ENCODE results near the gene UNKL.

UNKL gene, protein sequence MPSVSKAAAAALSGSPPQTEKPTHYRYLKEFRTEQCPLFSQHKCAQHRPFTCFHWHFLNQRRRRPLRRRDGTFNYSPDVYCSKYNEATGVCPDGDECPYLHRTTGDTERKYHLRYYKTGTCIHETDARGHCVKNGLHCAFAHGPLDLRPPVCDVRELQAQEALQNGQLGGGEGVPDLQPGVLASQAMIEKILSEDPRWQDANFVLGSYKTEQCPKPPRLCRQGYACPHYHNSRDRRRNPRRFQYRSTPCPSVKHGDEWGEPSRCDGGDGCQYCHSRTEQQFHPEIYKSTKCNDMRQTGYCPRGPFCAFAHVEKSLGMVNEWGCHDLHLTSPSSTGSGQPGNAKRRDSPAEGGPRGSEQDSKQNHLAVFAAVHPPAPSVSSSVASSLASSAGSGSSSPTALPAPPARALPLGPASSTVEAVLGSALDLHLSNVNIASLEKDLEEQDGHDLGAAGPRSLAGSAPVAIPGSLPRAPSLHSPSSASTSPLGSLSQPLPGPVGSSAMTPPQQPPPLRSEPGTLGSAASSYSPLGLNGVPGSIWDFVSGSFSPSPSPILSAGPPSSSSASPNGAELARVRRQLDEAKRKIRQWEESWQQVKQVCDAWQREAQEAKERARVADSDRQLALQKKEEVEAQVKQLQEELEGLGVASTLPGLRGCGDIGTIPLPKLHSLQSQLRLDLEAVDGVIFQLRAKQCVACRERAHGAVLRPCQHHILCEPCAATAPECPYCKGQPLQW

GRCh38 chr16:1414532-1415260, at the start of gene UNKL:
UNKL (minus strand) TSS chr16:1414704; CDS start chr16:1414691, 13 bp downstream.
- no peak for DNase-seq

DNA sequence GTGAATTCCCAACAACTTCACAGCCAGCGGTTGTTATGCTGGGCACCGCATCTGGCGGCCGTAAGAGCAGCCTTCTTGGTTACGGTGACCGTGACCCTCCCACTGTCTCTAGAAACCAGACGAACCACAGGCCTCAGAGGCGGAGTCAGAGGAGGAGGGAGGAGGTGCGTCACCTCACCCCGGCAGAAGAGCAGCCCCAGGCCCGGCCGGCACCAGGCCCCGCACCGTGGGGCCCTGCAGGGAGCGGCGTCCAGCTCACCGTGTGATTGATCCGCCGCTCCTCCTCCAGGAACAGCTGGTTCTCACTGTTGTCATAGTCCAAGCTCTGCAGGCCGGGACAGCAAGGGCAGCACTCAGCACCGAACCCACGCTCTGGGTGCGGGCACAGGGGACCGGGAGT, 46.6 kb upstream of the UNKL start:
- DNase-seq, result no peak

GRCh38 chr16:1460602-1461138, 46.2 kb upstream of the UNKL start:
- no peak for DNase-seq

DNA sequence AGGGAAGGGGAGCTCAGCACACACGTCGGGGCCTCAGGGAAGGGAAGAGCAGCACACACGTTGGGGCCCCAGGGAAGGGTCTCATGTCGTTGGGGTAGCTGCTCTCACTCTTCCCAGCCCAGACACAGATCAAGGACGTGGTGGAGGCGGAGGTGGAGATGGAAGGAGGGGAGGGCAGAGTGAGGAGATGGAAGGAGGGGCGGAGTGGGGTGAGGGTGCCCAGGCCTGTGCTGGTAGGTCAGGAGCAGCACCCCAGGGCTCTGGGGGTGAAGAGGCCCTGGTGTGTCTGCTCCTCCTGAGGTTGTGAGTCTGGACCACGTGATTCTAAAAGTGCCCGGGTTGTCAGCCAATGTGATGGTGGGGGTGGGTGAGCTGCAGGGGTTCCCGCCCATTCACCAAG, 45.5 kb upstream of the UNKL start:
- no peak for DNase-seq

DNA sequence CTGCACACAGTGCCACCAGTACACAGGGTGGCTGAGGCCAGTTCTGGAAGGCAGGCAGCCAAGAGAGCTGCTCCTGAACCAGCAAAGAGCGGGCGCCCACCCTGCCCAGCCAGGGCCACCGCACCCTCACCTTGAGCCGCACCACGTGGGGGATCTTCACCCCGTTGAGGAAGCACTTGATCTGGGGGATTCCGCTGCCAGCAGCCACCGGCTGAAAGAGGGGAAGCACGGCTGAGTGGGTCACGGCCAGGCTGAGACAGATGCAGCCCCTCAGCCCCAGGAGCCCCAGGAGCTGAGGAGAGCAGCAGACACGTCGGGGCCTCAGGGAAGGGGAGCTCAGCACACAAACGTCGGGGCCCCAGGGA, 44.5 kb upstream of the UNKL start:
- DNase-seq, result no peak

DNA sequence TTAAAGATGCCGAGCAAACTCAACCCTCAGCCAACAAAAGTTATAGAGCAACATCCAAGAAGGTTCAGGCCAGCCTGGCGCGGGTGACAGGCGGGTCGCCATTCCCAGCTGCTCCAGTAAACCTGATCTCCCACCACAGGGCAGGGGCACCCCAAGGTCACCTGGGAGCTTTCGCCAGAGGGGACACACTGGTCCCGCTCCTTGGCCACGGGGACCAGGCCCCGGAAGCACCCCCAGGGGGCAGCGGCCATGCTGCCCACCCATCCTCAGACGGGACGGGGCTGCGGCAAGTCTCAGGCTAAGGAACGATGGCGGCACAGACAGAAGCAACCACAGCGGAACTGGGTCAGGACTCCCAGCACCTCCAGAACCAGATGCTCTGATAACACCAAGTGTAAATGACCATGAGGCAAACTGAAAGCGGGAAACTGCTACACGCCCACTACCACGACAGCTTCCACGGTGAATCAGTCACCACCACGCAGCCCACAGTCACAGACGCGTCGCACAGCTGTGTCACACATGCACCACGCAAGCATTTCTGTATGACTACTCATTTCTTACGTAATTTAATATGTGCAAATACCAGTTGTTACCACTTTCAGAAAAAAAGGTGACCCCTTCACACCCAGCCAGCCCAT, 44.0 kb upstream of the UNKL start:
- no peak for DNase-seq

DNA sequence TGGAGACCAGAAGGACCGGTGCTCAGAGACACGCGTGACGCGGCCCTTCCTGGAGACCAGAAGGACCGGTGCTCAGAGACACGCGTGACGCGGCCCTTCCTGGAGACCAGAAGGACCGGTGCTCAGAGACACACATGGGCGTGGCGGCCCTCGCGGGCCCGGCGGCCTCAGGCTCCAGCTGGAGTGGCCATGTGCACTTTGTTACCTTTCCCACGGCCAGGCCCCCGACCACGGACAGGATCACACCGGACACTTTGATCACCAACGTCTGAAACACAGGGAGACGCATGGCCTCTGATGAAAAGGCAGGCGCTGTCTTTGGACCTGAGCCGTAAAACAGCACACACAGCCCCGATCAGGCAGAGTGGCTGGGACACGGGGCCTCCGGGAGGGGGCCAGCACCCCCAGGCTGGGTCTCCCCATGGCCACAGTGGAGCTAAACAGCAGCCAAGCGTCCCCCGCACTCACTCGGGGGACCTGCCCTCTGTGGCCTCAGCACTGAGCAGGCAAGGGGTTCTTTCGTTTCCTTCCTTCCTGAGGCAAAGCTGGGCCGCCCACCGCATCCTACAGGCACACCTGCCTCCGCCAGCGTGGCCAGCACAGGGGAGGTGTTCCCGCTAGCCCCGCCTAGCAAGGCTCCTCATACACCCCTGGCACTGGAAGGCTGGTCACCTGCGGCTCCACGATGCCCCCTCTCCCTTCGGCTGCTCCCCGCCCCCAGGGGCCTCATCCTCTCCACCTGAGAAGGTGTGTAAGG, 43.2 kb upstream of the UNKL start:
- DNase-seq, result no peak

DNA sequence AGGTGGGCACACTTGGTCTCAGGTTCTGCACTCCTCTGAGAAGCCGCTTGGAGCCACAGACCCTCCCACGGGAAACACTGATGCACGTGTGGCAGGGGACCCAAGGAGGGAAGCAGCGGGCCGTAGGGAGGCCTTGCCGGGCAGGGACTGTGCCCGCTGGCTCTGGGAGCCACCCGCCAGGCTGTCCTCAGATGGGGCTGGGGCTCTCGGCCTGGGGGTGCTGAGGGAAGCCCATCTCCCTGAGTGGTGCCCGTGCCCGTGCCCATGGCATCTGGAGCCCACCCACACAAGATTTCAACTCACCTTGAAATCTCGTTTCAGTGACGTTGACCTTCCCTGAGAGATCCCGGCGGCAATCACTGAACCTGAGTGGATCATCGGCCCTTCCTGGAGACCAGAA, 42.4 kb upstream of the UNKL start:
- DNase-seq, result no peak

GRCh38 chr16:1455190-1456171, 41.0 kb upstream of the UNKL start:
- no peak for DNase-seq

GRCh38 chr16:1454561-1454960, 40.1 kb upstream of the UNKL start:
- DNase-seq, result no peak

DNA sequence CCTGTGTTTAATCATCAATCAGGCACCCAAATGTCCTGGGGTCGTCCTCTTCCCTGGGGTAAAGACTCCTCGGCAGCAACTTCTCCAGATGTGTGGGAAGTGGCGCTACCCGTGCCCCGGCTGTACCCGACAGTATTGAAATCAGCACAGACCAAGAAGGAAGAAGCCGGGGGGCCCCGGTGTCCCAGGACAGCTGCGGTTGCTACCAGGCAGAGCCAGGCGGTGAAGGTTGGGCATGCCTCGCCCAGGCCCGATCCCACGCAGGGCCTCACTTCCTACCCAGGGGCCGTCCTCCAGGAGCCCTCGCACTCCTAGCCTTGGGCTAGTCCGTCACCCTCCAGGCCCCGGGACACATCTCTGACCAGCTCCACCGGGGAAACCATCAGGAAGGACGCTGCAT, 38.8 kb upstream of the UNKL start:
- no peak for DNase-seq

DNA sequence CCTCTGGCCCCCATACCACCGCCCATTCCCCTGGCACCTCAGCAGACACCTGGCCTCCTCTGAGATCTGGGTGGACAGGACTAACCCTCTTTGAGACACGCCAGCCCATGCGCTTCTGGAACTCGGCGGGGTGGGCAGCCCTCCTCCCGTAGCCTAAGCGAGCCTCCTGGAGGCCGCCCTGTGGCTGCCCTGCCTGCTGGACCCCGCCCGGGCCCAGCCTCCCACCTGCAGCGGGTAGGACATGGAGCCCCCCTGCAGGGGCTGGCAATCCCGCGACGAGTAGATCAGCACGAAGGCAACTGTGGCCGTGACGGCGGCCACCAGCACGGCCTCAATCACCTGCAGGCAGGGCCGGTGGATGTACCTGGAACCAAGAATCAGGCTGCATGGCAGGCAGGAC, 38.0 kb upstream of the UNKL start:
- DNase-seq, result no peak

GRCh38 chr16:1451702-1452392, 37.3 kb upstream of the UNKL start:
- no peak for DNase-seq

DNA sequence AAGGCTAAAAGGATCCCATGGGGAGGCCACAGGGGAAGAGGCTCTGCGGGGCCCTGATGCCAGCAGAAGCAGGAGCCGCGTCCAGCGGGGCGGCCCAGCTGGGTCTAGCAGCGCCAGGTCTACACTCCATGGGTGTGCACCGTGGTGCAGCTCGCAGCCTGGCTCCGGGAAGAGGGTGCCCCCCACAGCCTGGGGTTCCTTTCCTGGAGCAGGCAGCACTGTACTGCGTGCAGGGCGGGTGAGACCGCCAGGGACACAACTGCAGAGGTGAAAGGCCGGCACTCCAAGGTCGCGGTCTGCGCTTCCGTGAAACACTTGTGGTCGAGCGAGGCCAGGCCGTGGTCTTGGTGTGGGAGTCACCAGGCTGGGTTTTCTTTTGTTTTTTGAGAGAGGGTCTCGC, 36.3 kb upstream of the UNKL start:
- no peak for DNase-seq

GRCh38 chr16:1450218-1450617, 35.7 kb upstream of the UNKL start:
- DNase-seq, result no peak

DNA sequence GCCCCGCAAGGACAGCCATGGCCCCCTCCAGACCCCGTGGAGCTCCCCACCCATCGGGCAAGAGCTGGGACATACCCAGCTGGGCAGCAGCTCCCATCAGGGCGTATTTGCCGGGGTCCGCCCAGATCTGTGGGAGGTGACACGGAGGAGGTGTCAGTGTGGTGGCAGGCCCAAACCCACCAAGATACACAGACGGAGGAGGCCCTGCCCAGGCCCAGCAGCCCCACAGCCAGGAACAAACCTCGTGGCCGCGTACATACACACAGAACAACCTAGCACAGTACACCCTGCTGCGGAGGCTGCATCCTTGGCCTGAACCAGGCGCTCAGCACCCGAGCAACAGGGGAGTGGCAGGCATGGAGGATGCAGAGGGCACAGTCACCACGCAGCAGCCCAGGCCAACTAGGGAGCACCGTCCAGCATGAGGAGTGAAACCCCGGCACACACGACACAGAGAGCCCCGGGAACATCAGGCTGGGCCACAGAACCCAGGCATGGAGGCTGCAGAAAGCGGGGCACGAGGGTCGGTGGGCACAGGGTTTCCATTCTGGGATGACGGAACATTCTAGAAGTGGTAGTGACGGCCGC, 34.8 kb upstream of the UNKL start:
- no peak for DNase-seq

GRCh38 chr16:1448536-1449116, 34.1 kb upstream of the UNKL start:
- no peak for DNase-seq

DNA sequence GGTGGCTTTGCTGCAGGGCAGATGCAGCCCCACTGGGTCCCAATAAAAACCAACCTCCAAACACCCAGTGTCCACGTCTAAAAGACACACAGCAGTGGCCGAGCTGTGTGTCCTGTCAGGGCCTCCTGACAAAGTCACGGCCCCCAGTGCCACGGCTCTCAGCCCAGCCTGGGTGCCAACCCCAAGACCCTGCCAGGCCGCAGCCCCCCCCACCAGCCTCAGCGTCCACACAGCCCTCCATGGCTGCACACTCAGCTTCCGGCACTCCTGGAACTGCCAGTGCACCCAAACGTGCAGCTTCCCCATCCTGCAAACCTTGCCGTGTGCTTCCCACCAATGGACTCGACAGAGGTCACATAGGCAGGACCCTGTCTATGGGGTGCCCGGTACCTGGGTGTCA, 33.5 kb upstream of the UNKL start:
- no peak for DNase-seq

- no peak for DNase-seq
These were observed 32.0 kb upstream of the UNKL start for GRCh38 chr16:1446296-1447080.
